Endodermal cell (in vitro differentiated cells): ENCODE measurements around the gene FUBP3. TPM values are rescaled to one million over a fixed set of nuclear protein-coding genes. Genes with fewer than 3 reads are reported as not detected.
A peak's percentile ranks its signal among the peaks of the same experiment; 100 is the strongest.

ENCODE experiments used
- DNase-seq: peaks from one replicate; pipeline ENCODE4 v3.0.0-alpha.2; 2017
- H3K27ac ChIP-seq: 2 replicates; pipeline ENCODE4 v1.5.1; 2013; ENCODE audit warnings: mild to moderate bottlenecking, low read depth, low read length, moderate library complexity
- H3K27me3 ChIP-seq: 2 replicates; pipeline ENCODE4 v1.6.1; 2013; ENCODE audit warnings: mild to moderate bottlenecking, low read length, moderate library complexity; ENCODE audit not compliant: insufficient read depth, control insufficient read depth, poor library complexity, severe bottlenecking
- H3K36me3 ChIP-seq: 2 replicates; pipeline ENCODE4 v1.7.0; 2013; ENCODE audit warnings: mild to moderate bottlenecking, low read length, moderate library complexity; ENCODE audit not compliant: control insufficient read depth, insufficient read depth
- H3K4me1 ChIP-seq: one replicate; pipeline ENCODE4 v1.7.0; 2013; ENCODE audit warnings: low read length; ENCODE audit not compliant: control insufficient read depth, insufficient read depth
- H3K4me3 ChIP-seq: 2 replicates; pipeline ENCODE4 v1.5.1; 2013; ENCODE audit warnings: mild to moderate bottlenecking, low read length, moderate library complexity
- H3K9ac ChIP-seq: 2 replicates; pipeline ENCODE4 v1.6.1; 2013; ENCODE audit warnings: mild to moderate bottlenecking, low read length, moderate library complexity; ENCODE audit not compliant: poor library complexity, severe bottlenecking; ENCODE audit errors: extremely low read depth
- H3K9me3 ChIP-seq: 2 replicates; pipeline ENCODE4 v1.6.1; 2013; ENCODE audit warnings: mild to moderate bottlenecking, low read length, moderate library complexity; ENCODE audit not compliant: control insufficient read depth
- H3K27ac Mint-ChIP-seq: 2 replicates; pipeline ENCODE4 v1.8.0; 2020; ENCODE audit warnings: mixed read lengths
- H3K27me3 Mint-ChIP-seq: 2 replicates; pipeline ENCODE4 v1.8.0; 2021; ENCODE audit warnings: mild to moderate bottlenecking, mixed read lengths; ENCODE audit not compliant: insufficient read depth
- H3K36me3 Mint-ChIP-seq: 2 replicates; pipeline ENCODE4 v1.8.0; 2020; ENCODE audit warnings: low read depth, mixed read lengths
- H3K4me1 Mint-ChIP-seq: 2 replicates; pipeline ENCODE4 v1.8.0; 2020; ENCODE audit warnings: mixed read lengths
- H3K4me3 Mint-ChIP-seq: 2 replicates; pipeline ENCODE4 v1.8.0; 2020; ENCODE audit warnings: mild to moderate bottlenecking, moderate library complexity, mixed read lengths
- H3K9me3 Mint-ChIP-seq: 2 replicates; pipeline ENCODE4 v1.8.0; 2020; ENCODE audit warnings: mild to moderate bottlenecking, mixed read lengths
- CTCF ChIP-seq: fragments of 200-600 bp; sonication (generic); conservative IDR thresholded peaks from 2 replicates; pipeline ENCODE4 v1.5.0; 2021; ENCODE audit warnings: antibody characterized with exemption, mild to moderate bottlenecking
- WGBS, 2 experiments: methylation state at CpG; one replicate each; pipeline versions ENCODE4 v1.1.5 to v1.1.7; 2013; ENCODE audit warnings: missing lambda C conversion rate in 2 of 2, mixed read lengths in 1 of 2; ENCODE audit not compliant: insufficient coverage in 1 of 2, insufficient read length in 1 of 2; 5-methylcytosine and 5-hydroxymethylcytosine counted together
- total RNA-seq, 2 donors: library from RNA; stranded (reverse); fragmentation: NEBNext Ultra II Directional in 1 of 2; extraction: Animal tissue kit (Norgen Biotek cat#: 25700) in 1 of 2; gene quantifications; 2 replicates in 1 of 2; 3 replicates in 1 of 2; pipeline ENCODE4 v1.2.1, GENCODE V29; 2021

Gene FUBP3
- total RNA-seq, 2 donors from 2014 or later, result 74.3 to 76.3 TPM

GRCh38 chr9:130624154-130624553, 44.8 kb downstream of the FUBP3 start:
- DNase-seq, result no peak
- peak; percentile 52 for TF ChIP-seq CTCF
- H3K27me3 ChIP-seq, result no peaks in the 10 kb centered on the region
- no peaks in the 10 kb centered on the region for H3K4me1 ChIP-seq
- peaks cover 71% of the 10 kb centered on the region for H3K36me3 Mint-ChIP-seq
- H3K27ac ChIP-seq, result no peak overlapping the region
- H3K9me3 ChIP-seq, result no peaks in the 10 kb centered on the region
- H3K9me3 Mint-ChIP-seq, result no peaks in the 10 kb centered on the region
- H3K36me3 ChIP-seq, result peaks cover 93% of the 10 kb centered on the region
- H3K4me1 Mint-ChIP-seq, result peaks cover 11% of the 10 kb centered on the region
- H3K9ac ChIP-seq, result no peak overlapping the region
- 94 to 100% methylated on average over 1 to 4 of the region's 4 CpGs for WGBS, 2 experiments
- H3K27ac Mint-ChIP-seq, result no peak overlapping the region
- H3K4me3 Mint-ChIP-seq, result no peak overlapping the region
- no peaks in the 10 kb centered on the region for H3K27me3 Mint-ChIP-seq
- no peak overlapping the region for H3K4me3 ChIP-seq

- H3K36me3 ChIP-seq, result peaks cover 93% of the 10 kb centered on the region
- Mint-ChIP-seq H3K36me3 (peaks cover 64% of the 10 kb centered on the region), H3K27me3 (no peaks in the 10 kb centered on the region), H3K4me3 (no peak overlapping the region), H3K9me3 (no peaks in the 10 kb centered on the region), H3K27ac (no peak overlapping the region), H3K4me1 (peaks cover 11% of the 10 kb centered on the region)
- 92 to 95% methylated on average over 20 to 21 of the region's 21 CpGs for WGBS, 2 experiments
- no peaks in the 10 kb centered on the region for H3K9me3 ChIP-seq
- DNase-seq, result peak; percentile 64
- H3K27ac ChIP-seq, result no peak overlapping the region
- H3K4me1 ChIP-seq, result no peaks in the 10 kb centered on the region
- peak; percentile 49 for TF ChIP-seq CTCF
- H3K4me3 ChIP-seq, result no peak overlapping the region
- H3K9ac ChIP-seq, result no peak overlapping the region
- H3K27me3 ChIP-seq, result no peaks in the 10 kb centered on the region
These were observed 47.0 kb downstream of the FUBP3 start for GRCh38 chr9:130626249-130626996.

- no peak for DNase-seq
- H3K36me3 Mint-ChIP-seq, result peaks cover 70% of the 10 kb centered on the region
- no peaks in the 10 kb centered on the region for H3K27me3 Mint-ChIP-seq
- no peaks in the 10 kb centered on the region for H3K9me3 Mint-ChIP-seq
- Histone ChIP-seq H3K27me3 (no peaks in the 10 kb centered on the region), H3K36me3 (peaks cover 94% of the 10 kb centered on the region), H3K27ac (no peak overlapping the region), H3K9ac (no peak overlapping the region), H3K9me3 (no peaks in the 10 kb centered on the region), H3K4me1 (no peaks in the 10 kb centered on the region), H3K4me3 (no peak overlapping the region)
- no peak for TF ChIP-seq CTCF
- no peak overlapping the region for H3K4me3 Mint-ChIP-seq
- H3K4me1 Mint-ChIP-seq, result peaks cover 11% of the 10 kb centered on the region
- 80 to 94% methylated on average over 10 of the region's 10 CpGs for WGBS, 2 experiments
- H3K27ac Mint-ChIP-seq, result no peak overlapping the region
These were observed 47.7 kb downstream of the FUBP3 start for GRCh38 chr9:130627051-130627450.
